C4-2B (cell line): ENCODE measurements around the gene SLC13A5.

Experiments
- CTCF ChIP-seq: fragments of 450-650 bp; conservative IDR thresholded peaks from 2 replicates; pipeline ENCODE4 v1.5.1; 2017; ENCODE audit warnings: mild to moderate bottlenecking
- ZFX ChIP-seq: fragments of 450-650 bp; IDR thresholded peaks from 2 replicates; pipeline ENCODE4 v1.6.1; 2017

GRCh38 chr17:6661464-6661848 is 51.7 kb downstream of the SLC13A5 start:
- TF ChIP-seq CTCF (no peak), ZFX (no peak)
